ENCODE results near the gene MEGF8.
"Not testable (repeated sequence)": the region's sequence is repeated elsewhere in the genome, so short reads cannot be mapped to it uniquely, and the experiment has no call there.

MEGF8 gene

DNA sequence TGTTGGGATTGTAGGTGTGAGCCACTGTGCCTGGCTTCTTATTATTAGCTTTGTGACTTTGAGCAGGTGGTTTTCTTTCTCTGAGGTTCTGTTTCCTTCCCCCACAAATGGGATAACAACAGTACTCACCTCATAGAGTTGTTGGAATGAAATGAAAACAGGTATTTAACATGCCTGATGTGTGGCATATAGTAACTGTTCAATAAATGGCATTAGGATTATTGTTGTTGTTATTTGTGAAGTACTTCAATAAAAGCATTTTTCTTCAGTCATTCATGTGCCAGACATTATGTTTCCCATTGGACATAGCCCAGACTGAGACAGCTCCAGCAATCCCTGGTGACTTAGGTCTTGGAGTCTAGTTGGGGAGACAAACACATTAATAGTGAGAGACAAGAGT, 1.5 kb downstream of the MEGF8 start:
- H3K4me3 ChIP-seq (ENCODE audit: low read depth, low read length) = peak overlapping the region; percentile 92; the same call in 1 of the 2 replicates
- TF ChIP-seq, protein P1, sequence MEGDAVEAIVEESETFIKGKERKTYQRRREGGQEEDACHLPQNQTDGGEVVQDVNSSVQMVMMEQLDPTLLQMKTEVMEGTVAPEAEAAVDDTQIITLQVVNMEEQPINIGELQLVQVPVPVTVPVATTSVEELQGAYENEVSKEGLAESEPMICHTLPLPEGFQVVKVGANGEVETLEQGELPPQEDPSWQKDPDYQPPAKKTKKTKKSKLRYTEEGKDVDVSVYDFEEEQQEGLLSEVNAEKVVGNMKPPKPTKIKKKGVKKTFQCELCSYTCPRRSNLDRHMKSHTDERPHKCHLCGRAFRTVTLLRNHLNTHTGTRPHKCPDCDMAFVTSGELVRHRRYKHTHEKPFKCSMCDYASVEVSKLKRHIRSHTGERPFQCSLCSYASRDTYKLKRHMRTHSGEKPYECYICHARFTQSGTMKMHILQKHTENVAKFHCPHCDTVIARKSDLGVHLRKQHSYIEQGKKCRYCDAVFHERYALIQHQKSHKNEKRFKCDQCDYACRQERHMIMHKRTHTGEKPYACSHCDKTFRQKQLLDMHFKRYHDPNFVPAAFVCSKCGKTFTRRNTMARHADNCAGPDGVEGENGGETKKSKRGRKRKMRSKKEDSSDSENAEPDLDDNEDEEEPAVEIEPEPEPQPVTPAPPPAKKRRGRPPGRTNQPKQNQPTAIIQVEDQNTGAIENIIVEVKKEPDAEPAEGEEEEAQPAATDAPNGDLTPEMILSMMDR (IDR thresholded peaks at IDR 0.05; ENCODE audit: low read depth, low read length) = no peak

DNA sequence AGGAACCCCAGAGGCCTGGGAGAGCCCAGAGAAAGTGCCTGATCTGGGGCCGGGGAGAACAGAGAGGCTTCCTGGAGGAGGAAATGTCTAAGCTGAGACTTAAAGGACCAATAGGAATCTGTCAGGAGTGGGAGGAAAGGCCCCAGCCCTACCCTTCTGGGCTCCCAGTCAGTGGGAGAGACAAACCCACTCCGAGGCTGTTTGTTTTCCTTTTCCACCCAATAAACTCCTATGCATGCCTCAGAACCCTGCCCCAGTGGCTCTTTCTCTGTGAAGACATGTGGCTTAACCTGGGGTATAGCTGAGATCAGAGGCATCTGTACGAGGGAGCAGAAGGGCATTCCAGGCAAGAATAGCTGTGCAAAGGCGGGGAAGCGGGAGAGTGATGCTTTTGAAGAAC, 1.9 kb downstream of the MEGF8 start:
- H3K4me3 ChIP-seq (ENCODE audit: low read depth, low read length) = no peak overlapping the region
- TF ChIP-seq, protein P1 (IDR thresholded peaks at IDR 0.05; ENCODE audit: low read depth, low read length) = no peak

DNA sequence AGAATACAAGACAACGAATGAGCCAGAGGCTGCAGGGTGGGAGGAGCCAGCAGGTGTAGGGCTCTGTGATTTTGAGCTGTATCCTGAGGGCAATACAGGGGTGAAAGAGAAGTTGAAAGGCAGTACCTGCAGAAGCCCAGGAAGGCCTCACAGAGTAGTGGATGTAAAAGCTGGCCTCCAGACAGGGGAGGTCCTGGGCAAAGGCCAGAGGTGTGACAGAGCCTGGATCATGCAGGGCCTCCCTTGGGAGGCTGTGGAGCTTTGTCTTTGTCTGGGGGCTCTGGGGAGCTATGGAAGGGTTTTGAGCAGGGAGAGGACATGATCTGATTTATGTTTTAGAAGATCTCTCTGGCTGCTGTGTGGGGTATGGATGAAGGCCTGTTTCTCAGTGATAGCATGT, 2.7 kb downstream of the MEGF8 start:
- H3K4me3 ChIP-seq (ENCODE audit: low read depth, low read length) = no peak overlapping the region
- TF ChIP-seq, protein P1 (IDR thresholded peaks at IDR 0.05; ENCODE audit: low read depth, low read length) = no peak

DNA sequence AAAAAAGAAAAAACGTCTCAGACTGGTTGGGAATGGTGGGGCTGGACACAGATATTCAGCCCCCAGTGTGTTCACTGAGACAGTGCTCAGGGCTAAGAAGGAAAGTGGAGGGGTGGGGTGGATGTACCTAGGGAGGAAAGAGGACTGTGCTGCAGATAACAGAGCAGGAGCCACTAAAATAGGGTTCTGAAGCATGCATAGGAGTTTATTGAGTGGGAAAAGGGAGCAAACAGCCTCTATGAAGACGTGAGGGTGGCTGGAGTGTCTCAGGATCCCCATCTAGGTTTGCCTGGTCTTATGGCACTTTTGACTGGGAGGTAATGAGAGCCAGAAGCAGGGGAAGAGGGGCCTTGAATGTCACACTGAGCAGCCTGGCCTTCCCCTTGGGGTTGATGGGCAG, 3.4 kb downstream of the MEGF8 start:
- TF ChIP-seq, protein P1 (IDR thresholded peaks at IDR 0.05; ENCODE audit: low read depth, low read length) = no peak
- H3K4me3 ChIP-seq (ENCODE audit: low read depth, low read length) = no peak overlapping the region

DNA sequence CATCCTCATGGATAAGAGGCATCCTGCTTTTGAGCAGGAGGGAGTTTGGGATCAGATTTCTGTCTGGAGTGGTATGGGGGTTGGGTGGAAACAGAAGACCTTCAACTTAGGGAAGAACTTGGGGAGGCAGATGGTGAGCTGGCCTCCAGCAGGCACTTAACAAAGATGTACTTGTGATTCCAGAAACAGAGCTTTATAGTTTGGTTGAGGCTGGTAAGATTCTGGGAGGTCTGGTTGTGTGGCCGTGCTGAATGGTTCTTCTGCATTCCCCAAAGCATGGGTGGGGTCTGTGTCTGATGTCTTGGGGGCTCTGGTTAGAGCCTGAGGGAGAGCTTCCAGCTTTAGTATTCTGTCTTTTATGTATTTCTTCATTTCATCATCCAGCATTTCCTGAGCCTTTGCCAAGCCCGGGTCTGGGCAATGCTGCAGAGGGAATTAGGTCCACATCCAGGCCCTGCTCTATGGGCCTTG, 4.8 kb downstream of the MEGF8 start:
- H3K4me3 ChIP-seq (ENCODE audit: low read depth, low read length) = no peak overlapping the region
- TF ChIP-seq, protein P1 (IDR thresholded peaks at IDR 0.05; ENCODE audit: low read depth, low read length) = no peak

DNA sequence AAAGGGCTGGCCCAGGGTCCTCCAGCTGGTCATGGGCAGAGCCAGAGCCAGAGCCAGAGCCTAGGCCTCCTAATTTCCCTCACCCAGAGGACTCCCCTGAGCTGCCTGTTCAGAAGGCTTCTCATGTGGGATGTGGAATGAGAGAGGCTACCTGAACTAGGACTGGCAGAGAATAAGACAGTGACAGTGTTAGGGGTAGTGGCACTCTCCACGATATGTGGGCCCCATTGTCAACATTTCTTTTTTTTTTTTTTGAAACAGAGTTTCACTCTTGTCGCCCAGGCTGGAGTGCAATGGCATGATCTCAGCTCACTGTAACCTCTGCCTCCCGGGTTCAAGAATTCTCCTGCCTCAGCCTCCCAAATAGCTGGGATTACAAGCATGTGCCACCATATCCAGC, 5.9 kb downstream of the MEGF8 start:
- not testable (repeated sequence) for H3K4me3 ChIP-seq (ENCODE audit: low read depth, low read length)

DNA sequence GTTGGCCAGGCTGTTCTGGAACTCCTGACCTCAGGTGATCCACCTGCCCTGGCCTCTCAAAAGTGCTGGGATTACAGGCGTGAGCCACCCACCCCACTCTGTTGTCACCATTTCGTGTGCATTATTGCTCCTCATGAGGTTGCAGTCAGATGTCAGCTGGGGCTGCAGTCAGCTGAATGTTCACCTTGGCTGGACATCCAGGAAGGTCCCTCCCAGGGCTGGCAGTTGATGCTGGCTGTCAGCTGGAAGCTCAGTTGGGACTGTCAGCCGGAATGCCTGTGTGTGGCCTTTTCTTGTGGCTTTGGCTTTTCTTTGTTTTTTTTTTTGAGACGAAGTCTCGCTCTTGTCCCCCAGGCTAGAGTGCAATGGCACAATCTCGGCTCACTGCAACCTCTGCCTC, 6.6 kb downstream of the MEGF8 start:
- TF ChIP-seq, protein P1 (IDR thresholded peaks at IDR 0.05; ENCODE audit: low read depth, low read length) = no peak
- H3K4me3 ChIP-seq (ENCODE audit: low read depth, low read length) = no peak overlapping the region

DNA sequence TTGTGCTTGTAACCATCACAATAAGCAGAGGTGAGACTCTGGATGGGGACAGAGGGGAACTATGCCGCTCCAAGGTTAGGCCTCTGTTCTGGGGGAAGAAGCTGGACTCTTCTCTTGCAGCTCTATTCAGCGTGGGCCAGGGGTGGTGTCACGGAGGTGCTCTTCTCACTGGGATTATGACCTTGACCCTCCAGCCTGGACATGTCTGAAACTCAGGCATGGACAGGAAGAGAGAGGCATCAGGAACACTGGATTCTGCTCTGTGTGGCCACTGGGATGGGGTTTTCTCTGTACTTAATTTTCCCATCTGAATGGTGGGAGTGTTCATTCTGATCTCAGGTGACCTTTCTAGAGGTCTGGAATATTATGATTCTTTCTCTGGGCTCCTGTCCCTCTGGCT, 7.6 kb downstream of the MEGF8 start:
- H3K4me3 ChIP-seq (ENCODE audit: low read depth, low read length) = no peak overlapping the region
- TF ChIP-seq, protein P1 (IDR thresholded peaks at IDR 0.05; ENCODE audit: low read depth, low read length) = no peak
